GM19043 (cell line): ENCODE results near the gene SAE1.

Experiments
- ATAC-seq: cut with Tn5 transposase; IDR thresholded peaks from one replicate; pipeline ENCODE4 v1.9.1; 2021; ENCODE audit warnings: low read depth; ENCODE audit not compliant: unreplicated experiment

Gene SAE1

DNA sequence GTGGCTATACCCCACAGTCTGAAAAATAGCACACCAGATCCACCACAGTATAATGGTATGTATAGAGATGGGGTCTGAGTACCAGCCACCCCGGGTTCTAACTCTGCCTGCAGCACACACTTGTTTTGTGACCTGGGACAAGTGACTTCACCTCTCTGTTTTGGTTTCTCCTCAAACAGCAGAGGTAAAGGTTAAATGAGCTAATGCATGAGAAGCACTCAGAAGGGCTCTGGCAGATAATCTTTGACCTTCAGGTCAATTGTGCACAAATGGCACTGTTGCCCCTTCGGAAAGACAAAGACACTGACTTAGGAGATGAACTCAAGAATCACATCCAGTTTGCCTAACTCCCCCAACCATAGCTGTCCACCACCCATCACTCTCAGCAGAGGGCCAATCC is 24.8 kb upstream of the SAE1 start:
- ATAC-seq: no peak

DNA sequence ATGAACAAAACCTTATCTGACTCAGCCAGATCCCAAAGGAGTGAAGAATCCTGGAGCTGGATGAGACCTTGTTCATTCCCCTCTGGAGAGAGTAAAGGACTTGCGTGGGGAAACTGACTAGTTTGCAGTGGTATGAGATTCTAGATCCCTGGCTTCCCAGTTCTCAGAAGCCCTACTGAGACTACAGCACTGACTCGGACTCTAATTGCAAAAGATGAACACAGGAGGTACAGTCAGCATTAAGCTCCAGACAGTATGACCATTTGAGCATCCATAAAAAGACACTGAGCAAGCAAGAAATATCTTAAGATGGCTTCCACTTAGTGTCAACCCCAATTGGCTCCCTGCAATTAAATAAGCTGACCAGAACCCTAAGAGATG is 23.8 kb upstream of the SAE1 start:
- ATAC-seq: no peak

DNA sequence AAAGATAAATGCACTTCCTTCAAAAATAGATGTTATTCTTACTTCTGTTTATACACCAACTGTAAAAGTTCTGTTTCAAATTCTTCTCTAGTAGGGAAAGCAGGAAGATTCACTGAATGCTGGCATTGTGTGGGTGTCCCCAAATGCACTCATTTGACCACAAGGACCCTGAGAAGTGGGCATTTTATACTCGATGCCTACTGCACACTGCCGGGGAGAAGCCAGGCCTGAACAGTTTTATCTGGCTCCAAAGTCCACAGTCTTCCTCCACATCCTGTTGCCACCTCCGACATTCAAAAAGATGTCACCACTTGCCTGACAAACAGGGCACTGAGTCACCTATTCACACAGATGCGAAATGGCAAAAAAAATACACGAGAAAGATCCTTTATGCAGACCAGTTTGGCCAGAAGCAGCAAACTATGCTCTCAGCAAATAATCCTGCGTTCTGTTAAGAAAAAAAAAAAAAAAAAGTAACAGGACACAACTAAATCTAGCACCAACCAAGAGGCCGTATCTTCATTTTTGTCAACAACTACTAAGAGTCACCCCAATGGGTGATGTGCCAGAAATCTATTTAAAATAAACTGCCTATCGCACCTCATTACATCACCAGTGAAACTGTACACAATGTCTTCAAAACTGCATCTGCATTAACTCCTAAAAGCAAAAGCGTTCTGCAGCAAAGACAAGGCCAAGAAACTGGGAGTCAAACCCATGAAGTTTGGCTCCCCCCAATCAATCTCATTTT is 23.3 kb upstream of the SAE1 start:
- ATAC-seq: no peak

DNA sequence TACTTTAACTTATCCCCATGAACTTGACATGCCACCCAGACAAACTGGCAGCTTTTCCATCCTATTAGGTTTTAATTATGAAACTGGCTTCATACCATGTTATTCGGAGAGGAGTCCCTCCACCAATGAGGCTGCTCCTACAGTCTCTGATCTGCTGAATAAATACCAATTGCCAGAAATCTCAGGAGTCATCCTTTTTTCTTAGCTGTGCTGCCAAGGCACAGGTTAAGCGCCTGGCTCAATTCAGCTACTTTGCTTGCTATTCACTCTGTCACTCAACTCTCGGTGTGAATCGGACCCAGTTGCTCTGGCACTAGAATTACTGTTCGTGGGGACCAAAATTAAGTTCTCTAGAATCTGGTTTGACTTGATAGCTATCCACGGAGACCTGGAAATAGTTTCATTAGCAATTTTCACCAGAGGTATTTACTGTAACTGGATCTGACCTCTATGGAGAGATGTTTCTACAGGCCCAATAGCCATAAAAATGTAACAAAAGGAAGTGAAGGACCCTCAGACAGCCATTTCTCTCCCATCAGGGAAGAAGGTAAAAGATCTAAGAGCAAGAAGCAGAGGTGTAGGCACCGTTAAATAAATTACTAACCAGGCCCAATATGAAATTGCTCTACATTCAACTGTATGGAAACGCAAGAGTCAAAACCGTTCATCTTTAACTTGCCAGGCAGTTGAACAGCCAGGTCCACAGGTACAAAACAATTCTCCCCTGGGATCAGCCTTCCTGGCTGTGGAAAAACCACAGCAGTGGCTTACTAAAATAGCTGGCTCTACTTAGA is 22.5 kb upstream of the SAE1 start:
- no peak for ATAC-seq

DNA sequence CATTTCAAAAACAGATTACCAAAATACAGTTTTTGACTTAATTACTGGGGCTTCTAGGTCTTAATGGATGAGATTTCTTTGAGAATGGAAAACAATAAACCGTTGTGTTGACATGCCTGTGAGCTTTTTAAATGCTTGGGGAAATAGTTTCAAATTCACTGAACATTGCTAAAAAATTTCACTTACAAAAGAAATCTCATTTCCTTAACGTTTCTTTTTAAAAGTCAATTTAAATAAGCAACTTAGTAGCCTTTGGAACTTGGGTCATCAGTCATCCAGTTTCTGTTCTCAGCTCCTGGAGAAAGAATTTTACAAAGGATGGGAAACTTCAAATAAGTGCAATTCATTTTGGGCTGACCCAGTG is 21.5 kb upstream of the SAE1 start:
- ATAC-seq: no peak

DNA sequence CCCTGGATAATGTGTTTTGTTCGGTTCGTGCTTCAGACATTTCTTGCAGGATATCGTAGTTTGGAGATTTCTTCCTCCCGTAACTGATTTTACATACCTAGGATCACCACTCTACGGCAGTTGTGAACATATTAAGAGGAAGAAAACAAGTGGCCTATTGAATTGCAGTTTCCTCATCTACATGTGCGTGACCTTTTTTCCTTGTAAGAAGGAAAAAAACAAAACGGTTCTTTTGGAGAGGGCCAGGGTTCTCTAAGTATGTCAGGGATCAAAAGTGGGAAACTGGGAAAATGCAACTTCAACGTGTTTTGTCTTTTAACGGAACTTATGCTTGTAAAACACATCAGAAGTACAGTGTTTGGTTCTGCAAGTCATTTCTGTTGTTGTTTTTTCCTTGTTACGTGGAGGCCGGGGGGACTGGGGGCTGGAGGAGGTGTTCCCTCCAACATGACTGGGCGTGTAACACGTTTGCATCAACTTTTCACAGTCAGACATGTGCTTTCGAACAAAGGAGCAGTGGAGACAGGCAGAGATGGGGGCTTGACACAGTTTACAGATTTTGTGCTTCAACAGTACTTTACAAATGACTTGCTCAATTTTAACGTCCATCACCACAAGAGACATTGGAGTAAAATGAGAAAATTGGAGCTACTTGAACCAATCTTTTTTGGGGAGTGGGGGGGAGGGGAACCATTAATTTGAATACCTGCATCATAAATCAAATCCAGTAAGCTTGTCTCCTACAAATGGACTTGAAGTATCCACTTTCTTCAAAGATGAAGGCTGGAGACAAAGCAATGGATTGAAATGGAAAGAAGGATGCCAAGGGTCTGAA is 20.9 kb upstream of the SAE1 start:
- ATAC-seq: no peak

DNA sequence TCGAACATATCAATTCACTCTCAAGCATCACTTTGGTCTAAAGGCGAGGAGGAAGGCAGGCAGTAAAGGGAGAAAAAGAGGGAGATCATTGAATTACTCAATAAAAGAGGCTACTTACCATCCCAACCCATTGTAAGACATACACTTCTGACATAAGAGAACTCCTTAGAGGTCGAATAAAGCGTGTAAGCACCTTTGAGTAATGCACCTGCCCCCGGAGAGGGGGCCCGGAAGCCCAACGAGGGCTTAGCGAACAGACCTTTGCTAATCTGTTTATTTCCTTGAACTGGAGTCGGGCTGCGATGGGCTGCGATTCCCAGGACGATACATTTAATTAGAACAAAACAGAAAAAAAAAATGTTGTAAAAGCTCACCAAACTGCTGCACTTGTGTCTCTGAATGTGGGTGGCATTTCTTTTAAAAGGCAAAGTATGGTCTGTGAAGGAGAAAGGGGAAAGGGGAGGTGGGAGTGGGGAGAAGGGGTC is 20.1 kb upstream of the SAE1 start:
- ATAC-seq: no peak

DNA sequence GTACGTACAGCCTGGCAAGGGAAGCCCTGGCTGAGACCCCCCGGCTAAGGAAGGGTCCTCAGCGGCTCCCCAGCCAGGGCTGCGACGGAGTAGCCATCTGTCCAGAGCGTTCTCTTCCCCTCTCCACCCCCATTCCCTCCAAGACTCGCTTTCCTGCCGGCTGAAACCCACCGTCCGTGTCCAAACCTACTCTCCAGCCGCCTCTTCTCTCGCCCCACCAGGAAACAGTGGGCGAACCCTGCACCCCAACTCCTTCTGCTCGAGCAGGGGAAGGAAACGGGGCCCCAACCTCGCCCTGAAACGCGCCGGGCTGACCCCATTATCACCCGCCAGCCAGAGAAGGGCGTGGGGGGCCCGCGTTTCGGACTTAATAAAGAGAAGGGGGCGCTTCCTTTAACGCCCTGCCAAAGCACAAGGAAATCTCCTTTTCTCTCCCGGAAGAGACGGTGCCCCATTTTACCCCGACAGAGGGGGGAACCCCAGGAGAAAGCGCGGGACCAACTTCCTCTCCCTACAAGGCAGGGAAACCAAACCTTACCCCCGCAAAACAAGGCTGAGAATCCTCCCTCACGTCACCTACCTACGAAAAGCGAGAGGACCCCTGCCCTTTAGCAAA is 19.5 kb upstream of the SAE1 start:
- no peak for ATAC-seq

DNA sequence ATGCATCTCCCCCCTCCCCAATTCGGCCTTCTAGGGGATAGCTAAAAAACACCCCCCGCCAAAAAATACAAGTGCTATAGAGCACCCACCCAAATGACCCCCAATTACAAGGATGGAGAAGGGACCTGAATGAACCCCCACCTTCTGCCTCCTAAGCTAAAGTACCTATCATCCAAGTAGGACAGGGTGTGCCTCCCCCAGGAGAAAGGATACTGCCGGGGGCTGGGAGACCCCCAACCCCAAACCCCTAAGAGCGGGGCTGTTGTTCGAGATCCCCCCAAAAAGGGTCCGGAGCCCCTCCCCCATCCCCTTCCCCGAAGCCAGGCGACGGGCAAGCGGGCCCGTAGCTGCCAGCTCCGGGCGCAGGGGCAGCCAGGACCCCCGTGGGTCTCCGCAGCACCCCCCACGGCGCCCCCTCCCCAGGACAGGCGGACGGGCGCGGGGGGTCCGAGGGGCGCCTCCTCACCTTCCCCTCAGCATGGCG is 18.9 kb upstream of the SAE1 start:
- no peak for ATAC-seq

DNA sequence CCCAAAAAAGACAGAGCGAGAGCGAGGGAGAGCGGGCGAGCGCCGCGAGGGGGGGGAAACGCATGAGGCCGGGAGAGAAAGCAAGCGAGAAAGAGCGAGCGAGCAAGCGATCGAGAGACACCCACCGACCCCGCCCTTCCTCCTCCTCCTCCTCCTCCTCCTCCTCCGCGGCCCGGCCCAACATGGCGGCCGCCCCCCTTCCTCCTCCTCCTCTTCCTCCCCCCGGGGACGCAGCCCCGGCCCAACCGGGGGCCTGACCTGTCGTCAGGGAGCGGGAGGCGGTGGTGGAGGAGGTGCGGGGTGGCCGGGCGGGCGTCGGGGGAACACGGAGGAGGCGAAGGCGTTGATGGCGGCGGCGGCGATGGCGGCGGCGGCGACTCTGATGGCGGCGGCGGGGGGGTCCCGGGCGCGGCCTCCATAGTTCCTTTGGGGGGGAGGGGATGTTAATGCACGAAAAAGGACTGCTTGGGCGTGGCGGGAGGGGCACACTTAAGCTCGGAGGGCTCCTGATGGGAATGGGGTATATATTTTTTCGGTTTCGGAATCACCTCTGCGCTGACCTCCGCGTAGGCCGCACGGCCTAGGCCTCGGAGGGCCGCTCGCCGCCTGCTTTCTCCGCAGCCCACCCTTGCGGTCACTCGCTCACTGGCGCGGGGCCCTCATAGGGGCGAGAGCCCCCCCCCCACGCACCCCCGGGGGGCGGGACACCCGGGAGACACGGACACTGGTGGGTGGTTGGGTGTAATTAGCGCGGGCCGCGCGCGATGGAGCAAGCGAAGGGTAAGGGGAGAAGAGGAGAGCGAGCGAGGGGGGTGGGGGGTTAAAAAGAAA is 18.3 kb upstream of the SAE1 start:
- ATAC-seq: no peak

DNA sequence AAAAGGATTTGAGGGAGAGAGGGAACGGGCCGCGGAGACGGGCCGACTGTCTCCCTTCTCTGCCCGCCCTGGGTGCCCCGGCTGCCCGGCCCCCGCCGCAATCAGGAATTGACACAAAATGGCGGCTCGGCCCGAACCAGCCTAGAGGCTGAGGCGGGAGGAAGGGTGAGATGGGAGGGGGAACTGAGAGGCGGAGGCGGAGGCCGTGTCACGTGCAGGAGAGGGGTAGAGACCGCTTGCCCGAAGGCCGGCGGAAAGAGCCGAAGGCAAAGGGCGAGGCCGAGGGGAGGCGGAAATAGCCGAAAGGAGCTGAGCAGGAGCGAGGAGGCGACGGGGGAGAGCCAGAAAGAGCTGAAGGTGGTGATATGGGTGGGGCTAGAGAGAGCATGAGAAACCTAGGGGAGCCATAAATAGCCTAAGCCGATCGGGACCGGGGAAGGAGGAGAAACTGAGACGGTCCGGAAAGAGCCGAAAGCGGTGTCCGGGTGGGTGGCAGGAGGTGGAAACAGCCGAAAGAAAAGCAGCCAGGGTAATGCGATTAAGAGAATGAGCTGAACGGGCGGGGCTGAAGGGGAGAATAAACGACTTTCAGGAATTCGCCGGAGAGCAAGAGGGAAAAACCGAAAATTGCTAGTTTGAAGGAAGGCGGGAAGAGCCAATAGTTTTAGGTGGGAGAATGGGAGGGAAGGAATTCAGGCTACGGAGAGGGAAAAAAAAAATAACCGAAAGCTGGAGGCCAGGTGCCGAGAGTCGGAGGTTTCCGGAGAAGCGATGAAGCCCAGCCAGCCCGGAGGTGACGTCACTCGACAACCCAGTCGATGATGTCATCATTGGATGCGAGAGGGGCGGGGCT is 17.4 kb upstream of the SAE1 start, which contains the start of gene ZC3H4:
TSS of gene ZC3H4 (minus strand) at position 780 of the 853 bp plus-strand sequence. CDS start 1,192 bp downstream, outside the sequence.
- peak; percentile 87 for ATAC-seq

DNA sequence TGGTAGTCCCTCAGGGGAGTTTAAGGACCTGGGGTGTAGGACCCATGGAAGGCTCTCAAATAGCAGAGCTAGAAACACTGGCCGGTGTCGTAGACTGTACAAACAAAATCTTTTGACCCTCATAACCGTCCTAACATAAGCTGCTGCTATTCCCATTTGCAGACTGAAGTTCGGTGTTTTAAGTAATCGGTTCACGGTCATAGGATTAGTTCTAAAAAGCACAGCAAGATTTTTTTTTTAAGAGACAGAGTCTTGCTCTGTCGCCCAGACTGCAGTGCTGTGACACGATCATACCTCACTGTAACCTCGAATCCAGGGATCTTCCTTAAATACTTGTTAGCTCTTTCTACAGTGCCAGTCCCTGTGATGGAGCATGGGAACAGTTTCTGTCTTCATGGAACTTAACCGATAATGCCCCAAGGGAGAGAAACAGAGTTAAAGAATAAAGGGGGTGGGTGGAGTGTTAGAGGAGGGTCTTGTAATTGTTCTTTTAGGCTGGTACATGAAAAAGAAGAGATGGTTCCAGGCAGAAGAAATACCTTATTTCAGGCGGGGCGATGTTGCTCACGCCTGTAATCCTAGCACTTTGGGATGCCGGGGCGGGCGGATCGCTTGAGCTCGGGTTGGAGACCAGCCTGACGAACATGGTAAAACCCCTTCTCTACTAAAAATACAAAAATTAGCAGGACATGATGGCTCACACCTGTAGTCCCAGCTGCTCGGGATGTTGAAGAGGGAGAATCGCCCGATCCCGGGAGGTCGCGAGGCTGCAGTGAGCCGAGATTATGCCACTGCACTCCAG is 16.6 kb upstream of the SAE1 start:
- ATAC-seq: no peak

DNA sequence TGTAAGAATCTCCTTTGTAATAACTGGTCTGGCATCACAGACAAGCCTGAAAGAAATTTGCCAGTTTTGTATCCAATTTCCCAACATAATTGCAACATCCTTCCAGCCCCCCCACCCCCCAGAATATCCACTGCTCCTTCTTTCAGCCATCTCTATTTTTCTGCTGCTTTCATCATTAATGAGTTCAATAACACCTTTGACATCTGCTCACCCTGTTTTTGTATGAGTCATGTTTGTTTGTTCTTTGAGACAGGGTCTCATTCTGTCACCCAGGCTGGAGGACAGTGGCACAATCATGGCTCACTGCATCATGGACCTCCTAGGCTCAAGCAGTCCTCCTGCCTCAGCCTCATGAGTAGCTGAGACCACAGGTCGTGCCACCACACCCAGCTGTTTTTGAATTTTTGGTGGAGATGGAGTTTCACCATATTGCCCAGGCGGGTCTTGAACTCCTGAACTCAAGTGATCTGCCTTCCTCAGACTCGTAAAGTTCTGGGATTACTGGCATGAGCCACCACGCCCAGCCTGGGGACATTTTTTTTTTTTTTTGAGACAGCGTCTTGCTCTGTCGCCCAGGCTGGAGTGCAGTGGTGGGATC is 10.1 kb upstream of the SAE1 start:
- no peak for ATAC-seq

DNA sequence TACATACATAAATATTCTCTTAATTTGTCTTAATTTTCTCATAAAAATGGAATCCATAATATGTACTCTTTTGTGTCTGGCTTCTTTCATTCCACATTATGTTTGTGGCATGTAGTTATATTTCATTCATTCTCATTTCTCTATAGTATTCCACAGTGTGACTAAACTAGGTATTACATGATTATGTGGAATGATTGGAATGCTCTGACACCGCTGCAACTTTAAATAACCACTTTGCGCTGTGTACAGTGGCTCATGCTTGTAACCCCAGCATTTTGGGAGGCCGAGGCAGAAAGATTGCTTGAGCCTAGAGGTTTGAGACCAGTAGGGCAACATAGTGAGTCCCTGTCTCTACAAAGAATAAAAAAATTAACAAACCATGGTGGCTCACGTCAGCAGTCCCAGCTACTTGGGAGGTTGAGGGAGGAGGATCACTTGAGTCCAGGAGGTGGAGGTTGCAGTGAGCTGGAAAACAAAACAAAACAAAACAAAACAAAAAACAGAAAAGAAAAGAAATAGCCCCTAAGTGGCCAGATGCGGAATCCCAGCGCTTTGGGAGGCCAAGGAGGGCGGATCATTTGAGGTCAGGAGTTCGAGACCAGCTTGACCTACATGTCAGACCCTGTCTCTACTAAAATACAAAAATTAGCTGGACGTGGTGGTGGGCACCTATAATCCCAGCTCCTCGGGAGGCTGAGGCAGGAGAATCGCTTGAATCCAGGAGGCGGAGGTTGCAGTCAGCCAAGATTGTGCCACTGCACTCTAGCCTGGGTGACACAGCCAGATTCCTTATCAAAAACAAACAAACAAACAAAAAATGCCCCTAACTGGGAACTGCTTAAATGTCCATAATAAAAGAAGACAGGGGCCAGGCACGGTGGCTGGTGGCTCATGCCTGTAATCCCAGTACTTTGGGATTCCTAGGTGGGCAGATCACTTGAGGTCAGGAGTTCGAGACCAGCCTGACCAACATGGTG is 8.0 kb upstream of the SAE1 start:
- ATAC-seq: no peak

DNA sequence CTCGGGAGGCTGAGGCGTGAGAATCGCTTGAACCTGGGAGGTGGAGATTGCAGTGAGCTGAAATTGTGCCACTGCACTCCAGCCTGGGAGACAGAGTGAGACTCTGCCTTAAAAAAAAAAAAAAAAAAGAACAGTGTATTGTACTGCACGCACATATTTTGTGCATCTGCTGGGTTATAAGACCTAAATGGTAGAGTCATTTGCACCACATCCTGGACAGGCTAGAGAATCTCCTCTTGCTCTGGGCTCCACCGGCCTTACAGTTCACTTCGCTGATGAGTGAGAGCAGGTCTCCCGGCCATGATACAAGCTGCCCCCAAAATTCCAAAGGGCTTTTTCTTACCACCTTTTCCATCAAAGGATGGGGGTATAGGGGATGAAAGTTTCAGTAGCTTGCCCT is 7.2 kb upstream of the SAE1 start:
- ATAC-seq: no peak

DNA sequence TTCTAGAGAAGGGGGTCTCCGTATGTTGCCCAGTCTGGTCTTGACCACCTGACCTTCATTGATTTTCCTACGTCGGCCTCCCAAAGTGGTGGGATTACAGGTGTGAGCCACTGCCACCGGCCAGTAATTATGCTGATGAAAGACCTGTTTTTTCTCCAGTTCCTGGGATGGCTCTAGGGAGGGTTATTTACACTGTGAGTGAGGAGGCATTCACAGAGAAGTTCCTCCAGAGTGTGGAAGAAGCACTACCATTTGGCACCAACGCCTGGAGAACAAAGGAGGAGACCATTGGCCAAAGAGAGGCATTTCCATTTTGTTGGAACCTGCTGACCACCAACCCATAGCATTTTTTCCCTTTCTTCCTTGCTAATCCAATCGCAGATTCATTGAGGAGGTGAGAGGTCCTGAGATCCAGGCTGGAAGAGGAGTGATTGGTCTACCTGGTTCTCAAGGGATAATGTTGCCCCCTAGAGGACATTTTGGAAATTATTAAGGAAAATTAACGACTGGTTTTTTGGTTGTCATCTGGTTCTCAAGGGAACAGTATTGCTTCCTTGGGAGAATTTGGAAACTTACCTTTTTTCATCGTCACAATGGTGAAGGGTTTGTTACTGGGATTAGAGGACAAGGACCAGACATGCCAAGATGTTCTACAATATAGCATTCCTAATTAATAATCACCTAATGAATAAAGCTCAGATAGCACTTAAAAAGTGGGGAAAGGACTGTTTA is 5.5 kb upstream of the SAE1 start:
- ATAC-seq: no peak
